HG03045 (cell line): ENCODE measurements around the gene SLC38A1.

ENCODE experiments used
- ATAC-seq: cut with Tn5 transposase; IDR thresholded peaks from one replicate; pipeline ENCODE4 v1.9.1; 2021; ENCODE audit warnings: mild to moderate bottlenecking, moderate library complexity; ENCODE audit not compliant: unreplicated experiment

The SLC38A1 gene

DNA sequence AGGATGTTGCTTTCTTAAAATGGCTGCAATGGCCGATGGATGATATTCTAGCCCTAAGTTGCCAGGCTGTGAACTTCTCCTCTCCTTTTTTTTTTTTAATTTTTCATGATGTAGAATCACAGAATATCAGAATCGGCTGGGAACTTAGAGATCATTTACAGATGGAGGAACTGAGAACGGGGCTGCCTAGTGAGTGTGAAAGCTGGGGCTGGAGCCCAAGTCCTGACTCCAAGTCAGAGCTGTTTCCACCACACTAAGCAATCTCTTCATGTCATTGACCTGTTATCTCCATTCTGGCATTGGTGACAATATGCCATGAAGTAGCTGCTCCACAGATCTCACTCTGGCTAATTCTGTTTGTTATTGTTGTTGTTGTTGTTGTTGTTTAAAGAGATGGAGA lies 121.7 kb downstream of the SLC38A1 start:
- no peak for ATAC-seq

DNA sequence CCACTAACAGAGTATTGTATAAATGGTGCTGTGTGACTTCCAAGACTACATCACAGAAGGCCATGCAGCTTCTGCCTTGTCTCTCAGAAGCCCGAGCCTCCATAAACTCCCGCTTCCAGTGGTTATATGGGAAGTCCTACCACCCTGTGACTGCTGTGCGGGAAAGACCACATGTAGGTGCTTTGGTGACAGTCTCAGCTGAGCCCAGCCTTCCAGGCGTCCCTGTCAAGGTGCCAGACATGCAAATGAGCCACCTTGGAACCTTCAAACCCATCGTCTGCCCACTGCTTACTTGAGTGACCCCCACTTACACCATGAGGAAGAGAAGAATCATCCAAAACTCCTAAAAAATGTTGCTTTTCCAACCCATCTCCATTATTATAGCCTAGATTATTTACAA lies 123.0 kb downstream of the SLC38A1 start:
- ATAC-seq = no peak

DNA sequence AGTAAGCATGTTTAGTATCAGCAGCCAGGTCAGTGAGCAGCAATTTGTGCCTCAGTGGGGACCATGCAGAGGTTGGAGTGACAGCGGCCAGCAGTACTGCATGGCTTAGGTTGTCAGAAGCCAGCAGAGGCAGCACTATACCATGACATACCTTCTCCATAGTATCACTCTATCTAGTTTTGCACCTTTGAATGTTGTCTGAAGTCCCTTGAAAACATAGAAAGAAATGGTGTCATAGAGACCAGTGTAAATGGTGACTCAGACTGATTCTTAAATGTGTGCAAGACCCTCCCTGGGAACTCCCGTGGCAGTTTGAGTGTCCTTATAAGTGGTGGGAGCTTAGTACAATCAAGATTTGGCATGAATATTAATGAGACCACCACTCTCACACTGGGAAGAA lies 124.4 kb downstream of the SLC38A1 start:
- no peak for ATAC-seq

- no peak for ATAC-seq
These were observed 132.6 kb downstream of the SLC38A1 start for GRCh38 chr12:46136249-46136648.

- ATAC-seq = no peak
These were observed 133.1 kb downstream of the SLC38A1 start for GRCh38 chr12:46135750-46136149.

GRCh38 chr12:46134852-46135251 lies 134.0 kb downstream of the SLC38A1 start:
- no peak for ATAC-seq

GRCh38 chr12:46134205-46134811 lies 134.5 kb downstream of the SLC38A1 start:
- no peak for ATAC-seq

DNA sequence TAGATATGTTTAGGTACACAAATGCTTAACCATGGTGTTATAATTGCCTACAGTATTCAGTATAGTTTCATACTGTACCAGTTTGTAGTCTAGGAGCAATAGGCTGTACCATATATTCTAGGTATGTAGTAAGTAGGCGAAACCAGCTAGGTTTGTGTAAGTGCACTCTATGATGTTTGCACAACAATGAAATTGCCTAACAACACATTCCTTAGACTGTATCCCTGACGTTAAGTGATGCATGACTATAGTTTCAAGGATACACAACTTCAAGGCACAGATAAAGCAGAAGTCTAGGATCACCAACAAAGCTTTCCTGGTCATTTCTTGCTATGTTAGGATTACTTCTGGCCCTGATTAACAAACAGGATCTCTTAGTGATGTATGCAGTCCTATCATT lies 135.1 kb downstream of the SLC38A1 start:
- ATAC-seq = no peak
